HG03460 (cell line): ENCODE results near the gene CD81.
"Not testable (repeated sequence)": the region's sequence is repeated elsewhere in the genome, so short reads cannot be mapped to it uniquely, and the experiment has no call there.

Experiments
- ATAC-seq: cut with Tn5 transposase; IDR thresholded peaks from one replicate; pipeline ENCODE4 v1.9.1; 2021; ENCODE audit not compliant: unreplicated experiment

CD81 gene

GRCh38 chr11:2355000-2355644 lies 22.0 kb upstream of the CD81 start:
- ATAC-seq = no peak

GRCh38 chr11:2357246-2357645 lies 19.9 kb upstream of the CD81 start:
- ATAC-seq = no peak

- ATAC-seq = not testable (repeated sequence)
Observed at GRCh38 chr11:2357651-2358050, 19.5 kb upstream of the CD81 start.

GRCh38 chr11:2358754-2359442 lies 18.2 kb upstream of the CD81 start:
- no peak for ATAC-seq

GRCh38 chr11:2359557-2359956 lies 17.6 kb upstream of the CD81 start:
- ATAC-seq = no peak

GRCh38 chr11:2360081-2360642 lies 16.9 kb upstream of the CD81 start:
- ATAC-seq = no peak

- ATAC-seq = no peak
Observed at GRCh38 chr11:2361565-2361964, 15.5 kb upstream of the CD81 start.

- no peak for ATAC-seq
Observed at GRCh38 chr11:2362414-2362813, 14.7 kb upstream of the CD81 start.

- ATAC-seq = no peak
Observed at GRCh38 chr11:2363130-2363529, 14.0 kb upstream of the CD81 start.

- no peak for ATAC-seq
Observed at GRCh38 chr11:2363577-2364370, 13.3 kb upstream of the CD81 start.

GRCh38 chr11:2364386-2364785 lies 12.7 kb upstream of the CD81 start:
- not testable (repeated sequence) for ATAC-seq

- ATAC-seq = no peak
Observed at GRCh38 chr11:2365571-2366210, 11.4 kb upstream of the CD81 start.

GRCh38 chr11:2366276-2366675 lies 10.8 kb upstream of the CD81 start:
- ATAC-seq = no peak

- no peak for ATAC-seq
Observed at GRCh38 chr11:2366733-2367132, 10.4 kb upstream of the CD81 start.

GRCh38 chr11:2367266-2368160 lies 9.6 kb upstream of the CD81 start:
- no peak for ATAC-seq

- no peak for ATAC-seq
Observed at GRCh38 chr11:2368178-2368850, 8.8 kb upstream of the CD81 start.

GRCh38 chr11:2368851-2369180 lies 8.3 kb upstream of the CD81 start:
- no peak for ATAC-seq

GRCh38 chr11:2369320-2369719 lies 7.8 kb upstream of the CD81 start:
- ATAC-seq = no peak

- ATAC-seq = no peak
Observed at GRCh38 chr11:2369896-2370295, 7.2 kb upstream of the CD81 start.
